Inflammatory macrophage treated with lipopolysaccharide for 1 hour (primary cell): ENCODE data around the gene MSH5.

ENCODE experiments used
- DNase-seq, 2 donors: peaks; one replicate each; pipeline ENCODE4 v3.0.0-alpha.2; 2020 to 2022

Gene MSH5

GRCh38 chr6:31713465-31713864 lies 26.3 kb upstream of the MSH5 start:
- no peak for DNase-seq

GRCh38 chr6:31713991-31714684 lies 25.7 kb upstream of the MSH5 start:
- no peak for DNase-seq

- no peak for DNase-seq
Observed at GRCh38 chr6:31715022-31715958, 24.5 kb upstream of the MSH5 start, which contains the start of gene LY6G6D. Gene LY6G6D (plus strand): TSS chr6:31715348. CDS start chr6:31715356, 8 bp downstream.

- no peak for DNase-seq
Observed at GRCh38 chr6:31717499-31718222, 22.1 kb upstream of the MSH5 start.

- no peak for DNase-seq
Observed at GRCh38 chr6:31718265-31718664, 21.5 kb upstream of the MSH5 start.

GRCh38 chr6:31719001-31719400 lies 20.8 kb upstream of the MSH5 start:
- DNase-seq: no peak

- DNase-seq: no peak
Observed at GRCh38 chr6:31720196-31720770, 19.5 kb upstream of the MSH5 start.

- DNase-seq: no peak
Observed at GRCh38 chr6:31721351-31722020, 18.3 kb upstream of the MSH5 start, which contains the start of gene LY6G6C. Gene LY6G6C (minus strand): TSS chr6:31721746. CDS start chr6:31721679, 67 bp downstream.

- no peak for DNase-seq
Observed at GRCh38 chr6:31722173-31722572, 17.6 kb upstream of the MSH5 start.

GRCh38 chr6:31723245-31723979 lies 16.4 kb upstream of the MSH5 start, which contains the start of gene MPIG6B:
Gene MPIG6B (plus strand): TSS chr6:31723373. CDS start chr6:31723384, 11 bp downstream.
- no peak for DNase-seq

GRCh38 chr6:31723980-31724691 lies 15.7 kb upstream of the MSH5 start:
- DNase-seq: no peak

- peak; percentile 84 to 96 for DNase-seq
Observed at GRCh38 chr6:31725502-31726350, 14.1 kb upstream of the MSH5 start.

- peak; percentile 78 to 85 for DNase-seq
Observed at GRCh38 chr6:31727034-31727716, 12.6 kb upstream of the MSH5 start.

GRCh38 chr6:31727717-31728671 lies 11.8 kb upstream of the MSH5 start:
- DNase-seq: no peak

GRCh38 chr6:31728767-31729514 lies 10.9 kb upstream of the MSH5 start, which contains the start of gene DDAH2:
Gene DDAH2 (minus strand): TSS chr6:31729299. CDS start chr6:31729161, 138 bp downstream.
- DNase-seq: no peak

- DNase-seq: peak; percentile 83 to 89
Observed at GRCh38 chr6:31729515-31729978, 10.3 kb upstream of the MSH5 start.
